ENCODE results near the gene TMEM59. TPM values are rescaled to one million over a fixed set of nuclear protein-coding genes. Genes with fewer than 3 reads are reported as not detected.

TMEM59 gene
- total and polyA plus RNA-seq, 10 donors = 73.1 to 295 (median 223) TPM

GRCh38 chr1:54094001-54094729 is 41.2 kb upstream of the TMEM59 start:
- H3K27ac ChIP-seq = peak overlapping the region; percentile 14 to 83 (median 78)
- peaks cover 5 to 42% (median 23%) of the 10 kb centered on the region in 6 donors for H3K4me1 ChIP-seq
- no peaks in the 10 kb centered on the region for H3K27me3 ChIP-seq (replicated peaks in 1 of 7)
- peaks cover 0 to 62% (median 16%) of the 10 kb centered on the region in 6 donors for H3K36me3 ChIP-seq
- 87 to 95% (median 90%) methylated on average over 4 of the region's 4 CpGs for WGBS, 5 donors
- TF ChIP-seq POLR2A (IDR thresholded peaks at IDR 0.05) (no peak), POLR2AphosphoS5 (IDR thresholded peaks at IDR 0.05) (no peak), CTCF (IDR thresholded peaks at IDR 0.05 in 8 of 11, conservative IDR thresholded peaks at IDR 0.05 in 3 of 11) (no peak)
- H3K4me3 ChIP-seq = no peak overlapping the region
- intact Hi-C loops (cut with DNase I; ENCODE audit: low total_unique reads) = no loop called here
- DNase-seq = no peak
- no peaks in the 10 kb centered on the region for H3K9me3 ChIP-seq

GRCh38 chr1:54091666-54092065 is 38.7 kb upstream of the TMEM59 start:
- no peaks in the 10 kb centered on the region for H3K9me3 ChIP-seq
- peaks cover 0 to 57% (median 13%) of the 10 kb centered on the region in 6 donors for H3K36me3 ChIP-seq
- 73 to 90% (median 81%) methylated on average over 3 of the region's 3 CpGs for WGBS, 5 donors
- no peaks in the 10 kb centered on the region for H3K27me3 ChIP-seq (replicated peaks in 1 of 7)
- no peak for DNase-seq
- no peak overlapping the region for H3K27ac ChIP-seq
- intact Hi-C loops (cut with DNase I; ENCODE audit: low total_unique reads) = no loop called here
- no peak overlapping the region for H3K4me3 ChIP-seq
- TF ChIP-seq CTCF (IDR thresholded peaks at IDR 0.05 in 8 of 11, conservative IDR thresholded peaks at IDR 0.05 in 3 of 11) = no peak
- TF ChIP-seq POLR2A (IDR thresholded peaks at IDR 0.05) = no peak
- TF ChIP-seq POLR2AphosphoS5 (IDR thresholded peaks at IDR 0.05) = no peak
- H3K4me1 ChIP-seq = peaks cover 5 to 20% (median 14%) of the 10 kb centered on the region in 6 donors

- no peak for TF ChIP-seq POLR2A (IDR thresholded peaks at IDR 0.05)
- TF ChIP-seq CTCF (IDR thresholded peaks at IDR 0.05 in 8 of 11, conservative IDR thresholded peaks at IDR 0.05 in 3 of 11) = no peak
- no peak for TF ChIP-seq POLR2AphosphoS5 (IDR thresholded peaks at IDR 0.05)
- Histone ChIP-seq H3K27ac (no peak overlapping the region), H3K4me1 (no peaks in the 10 kb centered on the region), H3K27me3 (replicated peaks in 1 of 7) (no peaks in the 10 kb centered on the region), H3K4me3 (no peak overlapping the region), H3K9me3 (no peaks in the 10 kb centered on the region), H3K36me3 (peaks cover 0 to 67% (median 10%) of the 10 kb centered on the region in 6 donors)
- no peak for DNase-seq
- 83 to 94% (median 88%) methylated on average over 5 of the region's 5 CpGs for WGBS, 5 donors
- intact Hi-C loops (cut with DNase I; ENCODE audit: low total_unique reads) = no loop called here
Measured at GRCh38 chr1:54088385-54088784, 35.4 kb upstream of the TMEM59 start.

- no peak for DNase-seq
- H3K27ac ChIP-seq = no peak overlapping the region
- TF ChIP-seq CTCF (IDR thresholded peaks at IDR 0.05 in 8 of 11, conservative IDR thresholded peaks at IDR 0.05 in 3 of 11) (no peak), POLR2A (IDR thresholded peaks at IDR 0.05) (no peak), POLR2AphosphoS5 (IDR thresholded peaks at IDR 0.05) (no peak)
- no peaks in the 10 kb centered on the region for H3K4me1 ChIP-seq
- no peak overlapping the region for H3K4me3 ChIP-seq
- intact Hi-C loops (cut with DNase I; ENCODE audit: low total_unique reads) = no loop called here
- 91 to 100% (median 95%) methylated on average over 1 of the region's 1 CpG for WGBS, 5 donors
- H3K36me3 ChIP-seq = peaks cover 0 to 53% (median 10%) of the 10 kb centered on the region in 6 donors
- no peaks in the 10 kb centered on the region for H3K27me3 ChIP-seq (replicated peaks in 1 of 7)
- no peaks in the 10 kb centered on the region for H3K9me3 ChIP-seq
Measured at GRCh38 chr1:54086754-54087153, 33.8 kb upstream of the TMEM59 start.

All from spleen (tissue), 11 donors.